ENCODE data around the gene COX15.

DNA sequence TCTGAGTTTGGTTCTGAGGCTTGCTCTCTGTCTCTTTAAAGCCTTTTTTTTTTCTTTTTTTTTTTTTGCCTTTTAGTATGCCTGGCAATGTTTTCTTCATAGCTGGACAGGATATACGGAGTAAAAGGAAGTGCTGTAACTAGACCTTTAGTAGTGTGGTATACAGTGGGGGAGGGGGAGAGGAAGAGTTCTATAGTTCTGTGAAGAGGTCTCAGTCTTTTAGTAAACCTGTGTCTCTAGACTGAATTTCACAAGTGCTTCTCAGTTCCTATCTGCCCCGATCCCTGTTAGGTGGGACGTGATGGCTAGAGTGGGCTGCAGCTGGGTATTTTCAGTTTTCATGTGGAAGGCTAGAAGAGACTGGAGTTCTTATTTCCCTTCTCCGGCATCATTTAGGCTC, 47.4 kb upstream of the COX15 start:
- no peak for TF ChIP-seq ZBTB8A (tag by site-specific recombination; IDR thresholded peaks at IDR 0.05)
- no peak for TF ChIP-seq CTCF (tag by site-specific recombination; IDR thresholded peaks at IDR 0.05)
- TF ChIP-seq ZNF114 (tag by site-specific recombination; IDR thresholded peaks at IDR 0.05), result no peak
- TF ChIP-seq YY2 (tag by site-specific recombination; IDR thresholded peaks at IDR 0.05), result no peak
- TF ChIP-seq ZNF785 (tag by site-specific recombination; IDR thresholded peaks at IDR 0.05), result no peak
- no peak for TF ChIP-seq ZNF843 (tag by site-specific recombination; IDR thresholded peaks at IDR 0.05)
- no peak for TF ChIP-seq ZBTB20 (tag by site-specific recombination; IDR thresholded peaks at IDR 0.05)
- no peak for TF ChIP-seq ZNF624 (tag by site-specific recombination; IDR thresholded peaks at IDR 0.05)
- no peak for TF ChIP-seq ZNF423 (tag by site-specific recombination; IDR thresholded peaks at IDR 0.05)
- no peak for TF ChIP-seq ZNF121 (tag by site-specific recombination; IDR thresholded peaks at IDR 0.05)
- no peak for TF ChIP-seq TSHZ1 (tag by site-specific recombination; IDR thresholded peaks at IDR 0.05; ENCODE audit: borderline replicate concordance)

All from HEK293 (cell line).